Thyroid gland (tissue), 4 donors: ENCODE data around the gene SHTN1.

Experiments used
- POLR2A ChIP-seq, 2 donors: fragments of 450-650 bp; IDR thresholded peaks; one replicate each; pipeline ENCODE4 v1.6.1; 2017; ENCODE audit warnings: antibody characterized with exemption in 2 of 2, mild to moderate bottlenecking in 2 of 2, moderate library complexity in 1 of 2
- TF ChIP-seq, protein P1 (sequence below), 6 experiments: fragments of 200-600 bp in 3 of 6; fragments of 450-650 bp in 3 of 6; sonication (generic) in 3 of 6; IDR thresholded peaks; one replicate each; pipeline ENCODE4 v1.5.1; 2016 to 2019; ENCODE audit warnings: antibody characterized with exemption in 6 of 6, mild to moderate bottlenecking in 2 of 6, inconsistent platforms in 1 of 6, moderate library complexity in 1 of 6

DNA sequence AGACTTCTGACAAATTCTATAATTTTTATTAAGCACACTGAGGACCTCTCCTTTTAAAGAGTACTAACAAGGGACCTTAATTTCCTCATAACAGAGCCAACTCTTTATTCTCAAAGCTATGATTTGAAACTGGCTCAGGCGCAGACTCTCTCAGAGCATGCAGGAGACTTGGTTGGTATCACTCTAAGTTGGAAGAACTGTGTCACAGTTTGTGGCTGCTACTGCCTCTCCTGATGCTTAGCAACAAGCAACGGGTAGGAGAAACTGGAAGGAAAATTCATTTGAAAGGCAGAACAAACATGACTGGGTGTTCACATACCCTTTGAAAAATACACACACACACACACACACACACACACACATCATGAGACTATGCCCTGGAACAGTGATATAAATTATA, 122.3 kb downstream of the SHTN1 start:
- TF ChIP-seq, protein P1, sequence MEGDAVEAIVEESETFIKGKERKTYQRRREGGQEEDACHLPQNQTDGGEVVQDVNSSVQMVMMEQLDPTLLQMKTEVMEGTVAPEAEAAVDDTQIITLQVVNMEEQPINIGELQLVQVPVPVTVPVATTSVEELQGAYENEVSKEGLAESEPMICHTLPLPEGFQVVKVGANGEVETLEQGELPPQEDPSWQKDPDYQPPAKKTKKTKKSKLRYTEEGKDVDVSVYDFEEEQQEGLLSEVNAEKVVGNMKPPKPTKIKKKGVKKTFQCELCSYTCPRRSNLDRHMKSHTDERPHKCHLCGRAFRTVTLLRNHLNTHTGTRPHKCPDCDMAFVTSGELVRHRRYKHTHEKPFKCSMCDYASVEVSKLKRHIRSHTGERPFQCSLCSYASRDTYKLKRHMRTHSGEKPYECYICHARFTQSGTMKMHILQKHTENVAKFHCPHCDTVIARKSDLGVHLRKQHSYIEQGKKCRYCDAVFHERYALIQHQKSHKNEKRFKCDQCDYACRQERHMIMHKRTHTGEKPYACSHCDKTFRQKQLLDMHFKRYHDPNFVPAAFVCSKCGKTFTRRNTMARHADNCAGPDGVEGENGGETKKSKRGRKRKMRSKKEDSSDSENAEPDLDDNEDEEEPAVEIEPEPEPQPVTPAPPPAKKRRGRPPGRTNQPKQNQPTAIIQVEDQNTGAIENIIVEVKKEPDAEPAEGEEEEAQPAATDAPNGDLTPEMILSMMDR (IDR thresholded peaks at IDR 0.05), result no peak
- no peak for TF ChIP-seq POLR2A (IDR thresholded peaks at IDR 0.05)
